Endometrial microvascular endothelial cells (primary cell): ENCODE measurements around the gene SYT14. TPM values are rescaled to one million over a fixed set of nuclear protein-coding genes. Genes with fewer than 3 reads are reported as not detected.
"Not testable (repeated sequence)": the region's sequence is repeated elsewhere in the genome, so short reads cannot be mapped to it uniquely, and the experiment has no call there.

ENCODE experiments used
- in situ Hi-C: cut with HindIII; loops from 2 replicates; pipeline ENCODE4 v1.10.0; 2017; ENCODE audit warnings: low sequenced_read_pairs, low pct_unique_long_range_greater_than_20kb; ENCODE audit errors: inconsistent ontology term
- total RNA-seq: library from RNA; depleted of rRNA; stranded (reverse); fragments of >200 nt; gene quantifications from one replicate; pipeline ENCODE4 v1.2.3, GENCODE V29; 2015; ENCODE audit errors: inconsistent ontology term

Gene SYT14
- total RNA-seq, 1 donor from 2014 or later, result 1.1 TPM

GRCh38 chr1:210003501-210003900 lies 65.5 kb downstream of the SYT14 start:
- in situ Hi-C loops, result no loop called here

DNA sequence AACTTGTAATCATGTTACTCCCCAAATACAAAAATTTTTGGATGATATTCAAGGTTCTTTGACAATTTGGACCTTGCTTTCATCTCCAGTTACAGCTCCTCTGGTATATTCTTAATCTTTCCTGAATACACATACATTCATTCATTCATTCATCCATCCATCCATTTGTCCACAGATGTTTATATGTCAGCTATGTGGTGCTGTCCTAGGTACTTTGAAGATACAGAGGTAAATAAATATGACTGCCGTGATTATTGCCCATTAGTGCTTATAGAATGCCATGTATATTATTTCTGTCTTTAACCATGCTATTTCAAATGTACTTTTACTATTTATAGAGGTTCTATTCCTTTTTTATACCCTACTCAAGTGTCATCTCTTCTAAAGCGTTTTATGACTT lies 72.1 kb downstream of the SYT14 start:
- in situ Hi-C loops, result no loop called here

GRCh38 chr1:210021145-210021860 lies 83.3 kb downstream of the SYT14 start:
- in situ Hi-C loops, result no loop called here

GRCh38 chr1:210022044-210022443 lies 84.0 kb downstream of the SYT14 start:
- in situ Hi-C loops, result no loop called here

GRCh38 chr1:210024282-210024681 lies 86.3 kb downstream of the SYT14 start:
- in situ Hi-C loops, result no loop called here

DNA sequence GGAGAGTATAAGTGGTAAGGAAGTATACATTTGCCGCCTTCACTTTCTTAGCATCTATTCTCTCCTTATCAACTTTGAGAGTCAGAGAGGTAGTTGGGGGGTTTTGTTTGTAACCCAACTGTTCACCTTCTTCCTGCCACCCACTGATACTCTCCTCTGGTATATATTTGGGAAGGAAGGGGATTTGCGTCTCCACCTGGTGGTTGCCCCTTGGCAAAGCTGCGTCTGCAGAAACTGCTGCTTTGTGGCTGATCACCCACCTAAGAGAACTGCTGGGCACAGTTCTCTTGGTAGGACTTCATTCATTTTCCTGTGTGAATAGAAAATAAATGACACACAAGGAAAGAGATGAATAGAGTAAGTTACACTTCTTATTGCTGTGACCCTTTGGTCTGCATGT lies 87.0 kb downstream of the SYT14 start:
- in situ Hi-C loops, result no loop called here

- in situ Hi-C loops, result no loop called here
Observed at GRCh38 chr1:210025870-210026269, 87.9 kb downstream of the SYT14 start.

DNA sequence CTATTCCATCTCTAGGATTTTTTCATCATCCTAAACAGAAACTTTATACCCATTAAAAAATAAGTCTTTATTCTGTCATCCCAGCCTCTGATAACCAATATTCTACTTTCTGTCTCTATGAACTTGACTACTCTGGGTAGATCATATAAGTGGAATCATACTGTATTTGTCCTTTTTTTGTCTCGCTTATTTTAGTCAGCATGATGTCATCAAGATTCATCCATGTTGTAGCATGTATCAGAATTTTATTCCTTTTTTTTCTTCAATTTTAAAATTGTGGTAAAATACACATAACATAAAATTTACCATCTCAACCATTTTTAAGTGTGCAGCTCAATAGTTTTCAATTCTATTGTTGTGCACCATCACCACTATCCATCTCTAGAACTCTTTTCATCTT lies 90.0 kb downstream of the SYT14 start:
- in situ Hi-C loops, result no loop called here

- in situ Hi-C loops, result no loop called here
Observed at GRCh38 chr1:210031473-210031872, 93.5 kb downstream of the SYT14 start.

DNA sequence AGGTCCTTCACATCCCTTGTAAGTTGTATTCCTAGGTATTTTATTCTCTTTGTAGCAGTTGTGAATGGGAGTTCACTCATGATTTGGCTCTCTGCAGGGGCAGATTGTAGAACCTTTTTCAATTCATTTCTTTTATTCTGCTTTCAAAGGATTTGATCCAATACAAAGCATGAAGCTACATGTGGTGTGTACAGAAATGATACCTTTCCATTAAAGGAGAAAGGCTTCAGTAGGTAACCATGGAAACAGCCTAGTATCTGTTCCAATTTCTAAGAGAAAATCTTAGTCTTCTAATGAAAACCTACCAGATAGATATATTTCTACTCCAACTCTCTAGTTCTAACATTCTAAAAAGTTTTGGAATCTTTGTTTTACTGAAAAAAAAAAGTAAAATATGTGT lies 105.0 kb downstream of the SYT14 start:
- in situ Hi-C loops, result no loop called here

GRCh38 chr1:210049616-210050015 lies 111.6 kb downstream of the SYT14 start:
- in situ Hi-C loops, result no loop called here

GRCh38 chr1:210050491-210050890 lies 112.5 kb downstream of the SYT14 start:
- in situ Hi-C loops, result not testable (repeated sequence)

- in situ Hi-C loops, result no loop called here
Observed at GRCh38 chr1:210053126-210053525, 115.1 kb downstream of the SYT14 start.

GRCh38 chr1:210057593-210057992 lies 119.6 kb downstream of the SYT14 start:
- in situ Hi-C loops, result no loop called here

DNA sequence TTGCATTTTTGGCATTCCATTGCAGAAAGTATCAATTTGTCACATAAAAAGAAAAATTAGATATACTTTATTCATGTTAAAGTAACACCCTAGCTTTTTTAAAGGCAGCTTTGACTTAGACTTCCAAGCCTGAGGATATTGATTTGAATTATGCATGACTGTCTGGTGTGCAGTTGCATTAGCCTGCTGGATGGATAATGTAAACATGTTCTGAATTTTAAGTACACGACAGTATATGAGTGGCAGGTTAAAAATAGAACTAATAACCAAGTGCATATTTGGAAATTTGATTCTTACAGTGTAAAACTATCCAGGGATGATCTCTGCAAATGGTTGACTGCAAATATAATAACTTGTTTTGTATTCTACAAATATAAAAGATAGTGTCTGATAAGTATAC lies 124.0 kb downstream of the SYT14 start:
- in situ Hi-C loops, result no loop called here

- in situ Hi-C loops, result no loop called here
Observed at GRCh38 chr1:210070531-210070930, 132.5 kb downstream of the SYT14 start.

- in situ Hi-C loops, result no loop called here
Observed at GRCh38 chr1:210072129-210072528, 134.1 kb downstream of the SYT14 start.

GRCh38 chr1:210072896-210073504 lies 135.0 kb downstream of the SYT14 start:
- in situ Hi-C loops, result no loop called here

- in situ Hi-C loops, result no loop called here
Observed at GRCh38 chr1:210074904-210075303, 136.9 kb downstream of the SYT14 start.

DNA sequence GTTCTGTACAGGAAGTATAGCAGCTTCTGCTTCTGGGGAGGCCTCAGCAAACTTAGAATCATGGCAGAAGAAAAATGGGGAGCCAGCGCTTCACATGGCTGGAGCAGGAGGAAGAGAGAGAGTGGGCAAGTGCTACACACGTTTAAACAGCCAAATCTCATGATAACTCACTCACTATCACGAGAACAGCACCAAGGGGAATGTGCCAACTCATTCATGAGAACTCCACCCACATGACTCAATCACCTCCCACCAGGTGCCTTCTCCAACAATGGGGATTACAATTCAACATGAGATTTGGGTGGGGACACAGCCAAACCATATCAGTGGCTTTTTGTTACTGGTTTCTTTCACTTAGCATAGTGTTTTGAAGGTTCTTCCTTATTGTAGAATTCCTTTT lies 138.6 kb downstream of the SYT14 start:
- in situ Hi-C loops, result no loop called here

DNA sequence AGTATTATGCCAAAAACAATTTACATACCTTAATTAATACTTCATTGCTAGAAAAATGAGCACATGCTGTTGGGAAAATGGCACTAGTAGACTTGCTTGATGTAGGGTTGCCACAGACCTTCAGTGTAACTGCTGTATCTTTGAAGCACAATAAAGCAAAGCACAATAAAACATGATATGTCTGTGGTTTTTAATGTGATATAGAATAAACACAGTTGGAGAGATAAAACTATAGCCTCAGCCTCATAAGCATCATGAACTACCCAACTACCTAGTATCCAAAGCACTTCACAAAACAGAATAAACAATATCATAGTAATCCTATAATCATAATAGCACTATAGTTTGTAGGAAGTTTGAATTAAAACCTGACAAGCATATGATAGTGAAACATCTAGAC lies 143.5 kb downstream of the SYT14 start:
- in situ Hi-C loops, result no loop called here
